UCSD-AML1 (cell line): ENCODE measurements around the gene VAT1L.

Experiments
- DNase-seq: peaks from one replicate; lab custom pipeline; 2025; ENCODE audit not compliant: unreplicated experiment; lab: John Stamatoyannopoulos, UW

VAT1L gene

GRCh38 chr16:77905374-77905920 is 117.1 kb downstream of the VAT1L start:
- DNase-seq, result no peak

- no peak for DNase-seq
These were observed 121.7 kb downstream of the VAT1L start for GRCh38 chr16:77910021-77910420.

- DNase-seq, result no peak
These were observed 124.3 kb downstream of the VAT1L start for GRCh38 chr16:77912617-77913016.

GRCh38 chr16:77913738-77914253 is 125.4 kb downstream of the VAT1L start:
- DNase-seq, result no peak

- no peak for DNase-seq
These were observed 127.7 kb downstream of the VAT1L start for GRCh38 chr16:77916111-77916510.

GRCh38 chr16:77917971-77918370 is 129.6 kb downstream of the VAT1L start:
- DNase-seq, result no peak

GRCh38 chr16:77918809-77919707 is 130.7 kb downstream of the VAT1L start:
- no peak for DNase-seq

- no peak for DNase-seq
These were observed 131.5 kb downstream of the VAT1L start for GRCh38 chr16:77919761-77920415.

GRCh38 chr16:77920984-77921383 is 132.6 kb downstream of the VAT1L start:
- DNase-seq, result no peak

- DNase-seq, result no peak
These were observed 133.9 kb downstream of the VAT1L start for GRCh38 chr16:77922228-77922754.

GRCh38 chr16:77925531-77925930 is 137.2 kb downstream of the VAT1L start:
- no peak for DNase-seq

- no peak for DNase-seq
These were observed 139.7 kb downstream of the VAT1L start for GRCh38 chr16:77928096-77928495.

- no peak for DNase-seq
These were observed 140.6 kb downstream of the VAT1L start for GRCh38 chr16:77929004-77929403.

- DNase-seq, result no peak
These were observed 142.7 kb downstream of the VAT1L start for GRCh38 chr16:77931058-77931457.

GRCh38 chr16:77937473-77938149 is 149.2 kb downstream of the VAT1L start:
- no peak for DNase-seq

GRCh38 chr16:77938913-77939312 is 150.5 kb downstream of the VAT1L start:
- DNase-seq, result no peak

- no peak for DNase-seq
These were observed 151.6 kb downstream of the VAT1L start for GRCh38 chr16:77939968-77940367.

GRCh38 chr16:77943801-77944200 is 155.4 kb downstream of the VAT1L start:
- no peak for DNase-seq

GRCh38 chr16:77944631-77945030 is 156.3 kb downstream of the VAT1L start:
- DNase-seq, result no peak

GRCh38 chr16:77945126-77945525 is 156.8 kb downstream of the VAT1L start:
- no peak for DNase-seq

GRCh38 chr16:77946823-77947222 is 158.5 kb downstream of the VAT1L start:
- DNase-seq, result no peak
